Left hindlimb (tissue), 1 donor: ENCODE measurements around the gene TENT4B.
A peak's percentile ranks its signal among the peaks of the same experiment; 100 is the strongest.

Experiments
- DNase-seq: peaks from one replicate; pipeline ENCODE4 v3.0.0-alpha.2; 2018

TENT4B gene

GRCh38 chr16:50198802-50199403 lies 45.8 kb downstream of the TENT4B start:
- DNase-seq: no peak

- DNase-seq: no peak
Observed at GRCh38 chr16:50201787-50202186, 48.7 kb downstream of the TENT4B start.

GRCh38 chr16:50202926-50203624 lies 50.0 kb downstream of the TENT4B start:
- DNase-seq: no peak

GRCh38 chr16:50203681-50204080 lies 50.6 kb downstream of the TENT4B start:
- no peak for DNase-seq

- no peak for DNase-seq
Observed at GRCh38 chr16:50204453-50205108, 51.5 kb downstream of the TENT4B start.

GRCh38 chr16:50207652-50208051 lies 54.5 kb downstream of the TENT4B start:
- DNase-seq: no peak

GRCh38 chr16:50208460-50208931 lies 55.4 kb downstream of the TENT4B start:
- no peak for DNase-seq

- no peak for DNase-seq
Observed at GRCh38 chr16:50209546-50210265, 56.6 kb downstream of the TENT4B start.

GRCh38 chr16:50210266-50211038 lies 57.3 kb downstream of the TENT4B start:
- peak; percentile 82 for DNase-seq

GRCh38 chr16:50213939-50214519 lies 60.9 kb downstream of the TENT4B start:
- no peak for DNase-seq

- DNase-seq: no peak
Observed at GRCh38 chr16:50215680-50216079, 62.6 kb downstream of the TENT4B start.

GRCh38 chr16:50216231-50216630 lies 63.1 kb downstream of the TENT4B start:
- no peak for DNase-seq

GRCh38 chr16:50219402-50219975 lies 66.4 kb downstream of the TENT4B start:
- DNase-seq: no peak

GRCh38 chr16:50224286-50224685 lies 71.2 kb downstream of the TENT4B start:
- DNase-seq: no peak

- DNase-seq: no peak
Observed at GRCh38 chr16:50227120-50227519, 74.0 kb downstream of the TENT4B start.

- no peak for DNase-seq
Observed at GRCh38 chr16:50227665-50228064, 74.6 kb downstream of the TENT4B start.

- no peak for DNase-seq
Observed at GRCh38 chr16:50228364-50228868, 75.3 kb downstream of the TENT4B start.

GRCh38 chr16:50229149-50229726 lies 76.1 kb downstream of the TENT4B start:
- DNase-seq: no peak

GRCh38 chr16:50234771-50235556 lies 81.9 kb downstream of the TENT4B start:
- DNase-seq: no peak

GRCh38 chr16:50235581-50235980 lies 82.5 kb downstream of the TENT4B start:
- DNase-seq: no peak
